Measurements from ENCODE around the gene HTT. TPM values are rescaled to one million over a fixed set of nuclear protein-coding genes. Genes with fewer than 3 reads are reported as not detected.

The HTT gene
- polyA plus RNA-seq, 1 donor (not counting 4 experiments of a cell fraction or from before 2014, with no cell fraction given): 16.2 TPM

DNA sequence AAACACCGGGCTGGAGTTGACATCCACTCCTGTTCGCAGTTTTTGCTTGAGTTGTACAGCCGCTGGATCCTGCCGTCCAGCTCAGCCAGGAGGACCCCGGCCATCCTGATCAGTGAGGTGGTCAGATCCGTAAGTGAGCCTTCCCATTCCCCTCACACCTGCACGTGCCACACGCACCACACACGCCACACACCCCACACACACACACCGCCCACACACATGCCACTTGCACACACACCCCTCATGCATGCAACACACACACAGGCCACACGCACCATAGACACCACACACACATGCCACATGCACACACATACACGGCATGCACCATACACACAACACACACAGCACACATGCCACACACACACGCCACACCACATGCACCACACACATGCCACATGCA is 154.4 kb downstream of the HTT start:
- no peak for FAIRE-seq
- H3K9me3 ChIP-seq (ENCODE audit: control insufficient read depth, low read depth, low read length): no peaks in the 10 kb centered on the region
- H3K9ac ChIP-seq (ENCODE audit: control insufficient read depth, extremely low read depth, insufficient read depth, low read length): no peak overlapping the region
- DNase-seq (ENCODE audit: low read depth, low spot score): no peak
- dilution Hi-C loops (cut with MboI; ENCODE audit: extremely low pct_ligation_motif_present, low sequenced_read_pairs): no loop called here
- H4K20me1 ChIP-seq (ENCODE audit: control insufficient read depth, extremely low read depth, insufficient read depth, low read length): no peaks in the 10 kb centered on the region
- no peaks in the 10 kb centered on the region for H3K4me1 ChIP-seq (ENCODE audit: control insufficient read depth, extremely low read depth, insufficient read depth, low read length)
- H3K4me3 ChIP-seq (ENCODE audit: control insufficient read depth in 2 of 3, extremely low read depth in 1 of 3, insufficient read depth in 2 of 3, low read depth in 1 of 3, low read length in 3 of 3): no peak overlapping the region
- no peak for TF ChIP-seq EZH2 (IDR thresholded peaks at IDR 0.05; ENCODE audit: low read length)
- TF ChIP-seq, protein P1, sequence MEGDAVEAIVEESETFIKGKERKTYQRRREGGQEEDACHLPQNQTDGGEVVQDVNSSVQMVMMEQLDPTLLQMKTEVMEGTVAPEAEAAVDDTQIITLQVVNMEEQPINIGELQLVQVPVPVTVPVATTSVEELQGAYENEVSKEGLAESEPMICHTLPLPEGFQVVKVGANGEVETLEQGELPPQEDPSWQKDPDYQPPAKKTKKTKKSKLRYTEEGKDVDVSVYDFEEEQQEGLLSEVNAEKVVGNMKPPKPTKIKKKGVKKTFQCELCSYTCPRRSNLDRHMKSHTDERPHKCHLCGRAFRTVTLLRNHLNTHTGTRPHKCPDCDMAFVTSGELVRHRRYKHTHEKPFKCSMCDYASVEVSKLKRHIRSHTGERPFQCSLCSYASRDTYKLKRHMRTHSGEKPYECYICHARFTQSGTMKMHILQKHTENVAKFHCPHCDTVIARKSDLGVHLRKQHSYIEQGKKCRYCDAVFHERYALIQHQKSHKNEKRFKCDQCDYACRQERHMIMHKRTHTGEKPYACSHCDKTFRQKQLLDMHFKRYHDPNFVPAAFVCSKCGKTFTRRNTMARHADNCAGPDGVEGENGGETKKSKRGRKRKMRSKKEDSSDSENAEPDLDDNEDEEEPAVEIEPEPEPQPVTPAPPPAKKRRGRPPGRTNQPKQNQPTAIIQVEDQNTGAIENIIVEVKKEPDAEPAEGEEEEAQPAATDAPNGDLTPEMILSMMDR (optimal IDR thresholded peaks at IDR 0.05 in 1 of 3, IDR thresholded peaks at IDR 0.05 in 1 of 3, conservative IDR thresholded peaks at IDR 0.05 in 1 of 3; ENCODE audit: extremely low read depth in 1 of 3, insufficient read depth in 2 of 3, low read length in 3 of 3): no peak
- H3K27me3 ChIP-seq (ENCODE audit: control insufficient read depth, extremely low read depth, insufficient read depth, low read length): no peaks in the 10 kb centered on the region
- H3K27ac ChIP-seq (ENCODE audit: control insufficient read depth, insufficient read depth, low read length): no peak overlapping the region
- H3K4me2 ChIP-seq (ENCODE audit: control insufficient read depth, extremely low read depth, insufficient read depth, low read depth, low read length): no peak overlapping the region
- H3K36me3 ChIP-seq (ENCODE audit: control insufficient read depth in 2 of 2, extremely low read depth in 1 of 2, insufficient read depth in 2 of 2, low read length in 2 of 2): peaks cover 38 to 45% of the 10 kb centered on the region in 2 experiments
- no peak overlapping the region for H2AFZ ChIP-seq (ENCODE audit: control insufficient read depth, low read length)
- H3K9me1 ChIP-seq (ENCODE audit: control insufficient read depth, extremely low read depth, insufficient read depth, low read length): no peaks in the 10 kb centered on the region
- no peaks in the 10 kb centered on the region for H3K79me2 ChIP-seq (ENCODE audit: control insufficient read depth, insufficient read depth, low read length)

DNA sequence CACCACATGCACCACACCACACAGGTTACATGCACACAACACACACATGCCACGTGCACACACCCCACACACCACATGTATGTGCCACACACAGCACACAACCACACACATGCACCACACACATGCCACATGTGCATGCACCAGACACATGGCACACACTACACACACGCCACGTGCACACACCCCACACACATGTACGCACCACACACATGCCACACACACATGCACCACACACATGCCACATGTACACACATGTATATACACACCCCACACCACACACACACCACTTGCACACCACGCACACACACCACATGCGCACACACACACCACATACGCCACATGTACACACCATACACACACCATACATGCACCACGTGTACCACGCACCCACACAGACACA is 154.8 kb downstream of the HTT start:
- DNase-seq (ENCODE audit: low read depth, low spot score): no peak
- Histone ChIP-seq H3K9me3 (ENCODE audit: control insufficient read depth, low read depth, low read length) (no peaks in the 10 kb centered on the region), H3K27ac (ENCODE audit: control insufficient read depth, insufficient read depth, low read length) (no peak overlapping the region), H3K36me3 (ENCODE audit: control insufficient read depth in 2 of 2, extremely low read depth in 1 of 2, insufficient read depth in 2 of 2, low read length in 2 of 2) (peaks cover 38 to 44% of the 10 kb centered on the region in 2 experiments), H3K9ac (ENCODE audit: control insufficient read depth, extremely low read depth, insufficient read depth, low read length) (no peak overlapping the region), H3K9me1 (ENCODE audit: control insufficient read depth, extremely low read depth, insufficient read depth, low read length) (no peaks in the 10 kb centered on the region), H3K4me1 (ENCODE audit: control insufficient read depth, extremely low read depth, insufficient read depth, low read length) (no peaks in the 10 kb centered on the region), H3K4me2 (ENCODE audit: control insufficient read depth, extremely low read depth, insufficient read depth, low read depth, low read length) (no peak overlapping the region), H3K79me2 (ENCODE audit: control insufficient read depth, insufficient read depth, low read length) (no peaks in the 10 kb centered on the region), H3K4me3 (ENCODE audit: control insufficient read depth in 2 of 3, extremely low read depth in 1 of 3, insufficient read depth in 2 of 3, low read depth in 1 of 3, low read length in 3 of 3) (no peak overlapping the region), H2AFZ (ENCODE audit: control insufficient read depth, low read length) (no peak overlapping the region), H4K20me1 (ENCODE audit: control insufficient read depth, extremely low read depth, insufficient read depth, low read length) (no peaks in the 10 kb centered on the region), H3K27me3 (ENCODE audit: control insufficient read depth, extremely low read depth, insufficient read depth, low read length) (no peaks in the 10 kb centered on the region)
- TF ChIP-seq, protein P1 (optimal IDR thresholded peaks at IDR 0.05 in 1 of 3, IDR thresholded peaks at IDR 0.05 in 1 of 3, conservative IDR thresholded peaks at IDR 0.05 in 1 of 3; ENCODE audit: extremely low read depth in 1 of 3, insufficient read depth in 2 of 3, low read length in 3 of 3): no peak
- no peak for TF ChIP-seq EZH2 (IDR thresholded peaks at IDR 0.05; ENCODE audit: low read length)
- dilution Hi-C loops (cut with MboI; ENCODE audit: extremely low pct_ligation_motif_present, low sequenced_read_pairs): no loop called here
- FAIRE-seq: no peak
